Spleen (tissue), 11 donors: ENCODE measurements around the gene CNBD2. TPM values are rescaled to one million over a fixed set of nuclear protein-coding genes. Genes with fewer than 3 reads are reported as not detected.
A peak's percentile ranks its signal among the peaks of the same experiment; 100 is the strongest.

Experiments
- DNase-seq: peaks from one replicate; pipeline ENCODE4 v3.0.0-alpha.2; 2020
- H3K27ac ChIP-seq, 8 donors: fragments of 200-600 bp; sonication (generic) in 7 of 8; 1 replicate in 4 of 8; 2 replicates in 4 of 8; pipeline versions ENCODE4 v1.5.0 to v1.8.0; 2016 to 2021; ENCODE audit warnings: inconsistent platforms in 4 of 8, mild to moderate bottlenecking in 4 of 8, moderate library complexity in 1 of 8
- H3K27me3 ChIP-seq, 7 donors: fragments of 200-600 bp; sonication (generic) in 6 of 7; replicated peaks in 1 of 7; 1 replicate in 4 of 7; 2 replicates in 3 of 7; pipeline versions ENCODE4 v1.5.0 to v1.8.0; 2016 to 2021; ENCODE audit warnings: inconsistent platforms in 3 of 7, mild to moderate bottlenecking in 1 of 7
- H3K36me3 ChIP-seq, 6 donors: fragments of 200-600 bp; sonication (generic) in 5 of 6; 1 replicate in 4 of 6; 2 replicates in 2 of 6; pipeline versions ENCODE4 v1.5.0 to v1.8.0; 2016 to 2021; ENCODE audit warnings: inconsistent platforms in 2 of 6
- H3K4me1 ChIP-seq, 6 donors: fragments of 200-600 bp; sonication (generic) in 5 of 6; 1 replicate in 3 of 6; 2 replicates in 3 of 6; pipeline versions ENCODE4 v1.5.0 to v1.8.0; 2016 to 2021; ENCODE audit warnings: inconsistent platforms in 3 of 6
- H3K4me3 ChIP-seq, 8 donors: fragments of 200-600 bp; sonication (generic) in 7 of 8; 1 replicate in 4 of 8; 2 replicates in 4 of 8; pipeline versions ENCODE4 v1.5.0 to v1.8.0; 2016 to 2021; ENCODE audit warnings: inconsistent platforms in 4 of 8, mild to moderate bottlenecking in 4 of 8, moderate library complexity in 2 of 8
- H3K9me3 ChIP-seq, 8 donors: fragments of 200-600 bp; sonication (generic) in 7 of 8; 1 replicate in 4 of 8; 2 replicates in 4 of 8; pipeline versions ENCODE4 v1.5.0 to v1.8.0; 2016 to 2021; ENCODE audit warnings: inconsistent platforms in 4 of 8
- POLR2A ChIP-seq, 3 donors: fragments of 450-650 bp; IDR thresholded peaks; one replicate each; pipeline ENCODE4 v1.5.1; 2017; ENCODE audit warnings: antibody characterized with exemption in 3 of 3, mild to moderate bottlenecking in 1 of 3
- POLR2AphosphoS5 ChIP-seq, 3 donors: sonication (generic); formaldehyde crosslinking; IDR thresholded peaks; one replicate each; pipeline ENCODE4 v1.5.1; 2017; ENCODE audit warnings: antibody characterized with exemption in 3 of 3
- WGBS, 5 donors: extraction: QIAGEN DNeasy Blood & Tissue Kit in 3 of 5; methylation state at CpG; one replicate each; pipeline versions ENCODE4 v1.1.5 to v1.1.7; 2013 to 2018; 5-methylcytosine and 5-hydroxymethylcytosine counted together
- intact Hi-C: fragments of 100-400 bp; cut with DNase I; formaldehyde crosslinking; loops from one replicate; pipeline ENCODE4 v1.15.0; 2023; ENCODE audit warnings: low total_unique reads
- polyA plus RNA-seq, 3 donors: library from polyadenylated mRNA; stranded (reverse); fragments of 200-250 nt; gene quantifications; one replicate each; pipeline ENCODE4 v1.2.1, GENCODE V29; 2013
- total RNA-seq, 7 donors: library from RNA; depleted of rRNA in 3 of 7; stranded (reverse); fragments of >200 nt in 3 of 7; fragmentation: NEBNext Ultra II Directional in 4 of 7; extraction: Animal tissue kit (Norgen Biotek cat#: 25700) in 4 of 7; gene quantifications; one replicate each; pipeline versions ENCODE4 v1.1.0 to v1.2.1, GENCODE V29; 2016 to 2021
- TF ChIP-seq, protein P1 (sequence below), 11 experiments: fragments of 200-600 bp in 7 of 11; fragments of 450-650 bp in 4 of 11; sonication (generic) in 4 of 11; IDR thresholded peaks in 8 of 11; conservative IDR thresholded peaks in 3 of 11; 1 replicate in 7 of 11; 2 replicates in 4 of 11; pipeline versions ENCODE4 v1.4.0 to v1.8.0; 2016 to 2021; ENCODE audit warnings: antibody characterized with exemption in 11 of 11, inconsistent platforms in 4 of 11, mild to moderate bottlenecking in 1 of 11
- donor health status: healthy with polysubstance abuse.
- donor health status: DM: no; HTN: no; CAD: no; lungs with moderate emphysema.
- donor health status: DM: no; HTN: no; CAD: no.
- donor health status: Bipolar disorder and iron deficiency.
- donor health status: healthy.
- donor health status: DM: no; HTN: no; CAD: no.
- donor health status: DM: yes; HTN: yes; CAD: no.

The CNBD2 gene
- total and polyA plus RNA-seq, 10 donors = 3.7 to 28.4 (median 7.4) TPM

DNA sequence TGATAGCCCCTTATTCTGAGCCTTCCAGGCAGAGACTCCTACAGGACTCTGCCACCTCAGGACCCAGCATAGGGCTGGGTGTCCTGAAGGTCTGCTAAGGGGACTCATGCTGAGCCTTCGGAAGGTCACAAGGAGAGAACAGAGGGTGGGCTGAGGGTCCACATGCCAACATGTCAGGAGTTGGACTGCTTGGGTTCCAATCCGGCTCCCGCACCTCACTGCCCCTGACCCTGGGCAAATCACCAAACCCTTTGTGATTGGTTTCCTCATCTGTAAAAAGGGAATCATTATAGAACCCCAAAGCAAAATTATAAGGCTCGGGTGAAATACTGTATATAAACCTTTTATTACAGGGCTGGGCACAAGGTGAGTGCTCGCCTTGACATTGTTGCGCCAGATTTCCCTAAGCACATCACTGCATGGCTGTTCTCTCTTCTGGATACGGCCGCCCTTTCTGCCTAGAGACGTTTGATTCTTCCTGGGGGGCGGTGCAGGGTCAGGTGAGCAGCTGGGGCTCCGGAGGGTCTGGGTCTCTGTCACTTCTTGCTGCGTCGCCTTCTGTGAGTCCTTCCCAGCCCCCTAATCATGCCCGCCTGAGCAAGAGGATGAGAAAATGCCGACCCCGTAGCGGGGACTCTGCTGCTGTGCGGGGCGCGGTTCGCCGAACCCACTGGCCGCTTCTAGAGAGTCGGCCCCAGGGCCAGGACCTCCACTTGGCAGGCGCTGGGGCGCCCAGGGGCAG lies 95.7 kb downstream of the CNBD2 start:
- Histone ChIP-seq H3K27ac (peak overlapping the region in 7 of 8 donors; percentile 79 to 92 (median 84)), H3K36me3 (no peaks in the 10 kb centered on the region), H3K27me3 (peaks cover 0 to 6% (median 0%) of the 10 kb centered on the region in 7 donors), H3K4me1 (peaks cover 4 to 29% (median 21%) of the 10 kb centered on the region in 6 donors), H3K9me3 (peaks cover 0 to 5% (median 0%) of the 10 kb centered on the region in 8 donors), H3K4me3 (peak overlapping the region; percentile 36 to 80 (median 62))
- intact Hi-C loops = no loop called here
- no peak for DNase-seq
- WGBS, 5 donors = 22 to 42% (median 25%) methylated on average over 14 to 26 of the region's 26 CpGs
- TF ChIP-seq, protein P1, sequence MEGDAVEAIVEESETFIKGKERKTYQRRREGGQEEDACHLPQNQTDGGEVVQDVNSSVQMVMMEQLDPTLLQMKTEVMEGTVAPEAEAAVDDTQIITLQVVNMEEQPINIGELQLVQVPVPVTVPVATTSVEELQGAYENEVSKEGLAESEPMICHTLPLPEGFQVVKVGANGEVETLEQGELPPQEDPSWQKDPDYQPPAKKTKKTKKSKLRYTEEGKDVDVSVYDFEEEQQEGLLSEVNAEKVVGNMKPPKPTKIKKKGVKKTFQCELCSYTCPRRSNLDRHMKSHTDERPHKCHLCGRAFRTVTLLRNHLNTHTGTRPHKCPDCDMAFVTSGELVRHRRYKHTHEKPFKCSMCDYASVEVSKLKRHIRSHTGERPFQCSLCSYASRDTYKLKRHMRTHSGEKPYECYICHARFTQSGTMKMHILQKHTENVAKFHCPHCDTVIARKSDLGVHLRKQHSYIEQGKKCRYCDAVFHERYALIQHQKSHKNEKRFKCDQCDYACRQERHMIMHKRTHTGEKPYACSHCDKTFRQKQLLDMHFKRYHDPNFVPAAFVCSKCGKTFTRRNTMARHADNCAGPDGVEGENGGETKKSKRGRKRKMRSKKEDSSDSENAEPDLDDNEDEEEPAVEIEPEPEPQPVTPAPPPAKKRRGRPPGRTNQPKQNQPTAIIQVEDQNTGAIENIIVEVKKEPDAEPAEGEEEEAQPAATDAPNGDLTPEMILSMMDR (IDR thresholded peaks at IDR 0.05 in 8 of 11, conservative IDR thresholded peaks at IDR 0.05 in 3 of 11) = no peak
- no peak for TF ChIP-seq POLR2AphosphoS5 (IDR thresholded peaks at IDR 0.05)
- TF ChIP-seq POLR2A (IDR thresholded peaks at IDR 0.05) = no peak

DNA sequence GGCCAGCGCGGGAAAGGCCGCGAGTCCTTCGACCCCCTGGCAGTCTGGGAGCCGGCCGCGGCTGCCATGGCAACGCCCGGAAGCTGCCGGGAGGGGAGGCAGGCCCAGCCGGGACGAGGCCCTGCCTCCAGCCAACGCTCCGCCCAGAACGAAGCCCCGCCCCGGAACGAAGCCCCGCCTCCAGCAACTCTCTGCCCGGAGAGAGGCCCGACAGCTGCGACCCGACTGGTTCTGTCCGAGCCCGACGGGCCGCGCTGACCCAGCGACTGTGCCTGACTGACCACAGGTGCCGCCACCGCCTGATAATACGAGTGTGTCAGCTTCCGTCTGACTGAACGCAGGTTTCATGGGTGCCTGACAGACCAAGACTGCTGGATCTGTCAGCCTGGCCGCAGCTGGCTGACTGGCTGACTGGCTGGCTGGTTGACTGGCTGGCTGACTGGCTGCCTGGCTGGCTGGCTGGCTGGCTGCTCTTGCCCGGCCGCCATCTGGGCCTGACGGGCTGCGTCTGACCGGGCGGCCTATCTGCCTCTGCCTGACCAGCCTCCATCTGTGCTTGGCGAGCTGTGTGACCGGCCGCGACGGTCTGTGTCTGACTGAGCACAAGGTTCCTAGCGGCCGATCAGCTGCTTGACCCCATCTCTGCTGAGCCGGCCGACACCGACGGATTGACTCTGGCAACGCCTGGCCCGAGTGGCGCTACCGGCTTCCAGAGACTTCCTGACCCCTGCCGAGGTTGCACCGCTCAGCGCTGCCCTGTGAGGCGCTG lies 96.5 kb downstream of the CNBD2 start:
- TF ChIP-seq, protein P1 (IDR thresholded peaks at IDR 0.05 in 8 of 11, conservative IDR thresholded peaks at IDR 0.05 in 3 of 11) = peak in 1 of 11 experiments; percentile 17
- peak in 1 of 3 donors; percentile 49 for TF ChIP-seq POLR2A (IDR thresholded peaks at IDR 0.05)
- TF ChIP-seq POLR2AphosphoS5 (IDR thresholded peaks at IDR 0.05) = peak; percentile 87 to 92 (median 92)
- H3K36me3 ChIP-seq = no peaks in the 10 kb centered on the region

DNA sequence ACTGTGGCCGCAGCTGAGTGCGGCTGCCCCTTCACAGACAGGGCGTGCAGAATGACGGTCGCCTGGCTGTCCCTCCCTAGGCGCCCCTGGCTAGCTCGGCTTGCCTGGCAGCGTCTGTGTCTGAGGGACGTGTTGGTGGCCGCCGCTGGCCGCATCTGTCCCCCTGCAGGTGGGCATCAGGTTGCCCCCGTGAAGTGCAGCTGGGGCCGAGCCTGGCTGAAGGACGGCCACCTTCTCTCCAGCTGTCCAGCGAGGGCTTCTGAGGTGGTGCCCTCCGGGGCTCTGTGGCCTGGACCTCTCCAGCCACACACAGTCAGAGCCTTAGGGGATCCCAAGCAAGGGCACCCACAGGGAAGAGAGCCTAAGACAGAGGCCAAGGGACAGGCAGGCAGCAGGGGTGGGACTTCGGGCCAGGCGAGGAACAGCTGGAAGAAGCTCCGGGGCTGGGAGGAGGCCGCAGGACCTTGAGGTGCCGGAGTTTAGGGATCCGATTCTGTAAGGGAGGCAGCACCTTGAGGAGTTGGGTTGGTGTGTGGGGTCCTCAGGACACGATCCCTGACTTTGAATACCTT lies 97.1 kb downstream of the CNBD2 start:
- Histone ChIP-seq H3K4me3 (peak overlapping the region; percentile 36 to 80 (median 62)), H3K27me3 (peaks cover 0 to 6% (median 0%) of the 10 kb centered on the region in 7 donors), H3K36me3 (no peaks in the 10 kb centered on the region), H3K4me1 (peaks cover 4 to 29% (median 21%) of the 10 kb centered on the region in 6 donors), H3K27ac (peak overlapping the region; percentile 68 to 92 (median 84)), H3K9me3 (peaks cover 0 to 5% (median 0%) of the 10 kb centered on the region in 8 donors)
- WGBS, 5 donors = 57 to 85% (median 60%) methylated on average over 14 to 24 of the region's 24 CpGs
- intact Hi-C loops = no loop called here
- no peak for TF ChIP-seq POLR2AphosphoS5 (IDR thresholded peaks at IDR 0.05)
- TF ChIP-seq, protein P1 (IDR thresholded peaks at IDR 0.05 in 8 of 11, conservative IDR thresholded peaks at IDR 0.05 in 3 of 11) = no peak
- TF ChIP-seq POLR2A (IDR thresholded peaks at IDR 0.05) = no peak
- no peak for DNase-seq

More for the DNA sequence above, 96.5 kb downstream of the CNBD2 start:
- WGBS, 5 donors = 0 to 2% (median 2%) methylated on average over 16 to 61 of the region's 61 CpGs
- H3K27ac ChIP-seq = peak overlapping the region; percentile 68 to 92 (median 84)
- H3K4me3 ChIP-seq = peak overlapping the region; percentile 36 to 80 (median 62)
- peaks cover 0 to 5% (median 0%) of the 10 kb centered on the region in 8 donors for H3K9me3 ChIP-seq
- peaks cover 4 to 29% (median 21%) of the 10 kb centered on the region in 6 donors for H3K4me1 ChIP-seq
- intact Hi-C loops = no loop called here
- peak; percentile 99 for DNase-seq
- peaks cover 0 to 6% (median 0%) of the 10 kb centered on the region in 7 donors for H3K27me3 ChIP-seq
